Activated naive CD4-positive, alpha-beta T cell treated with anti-CD3 and anti-CD28 coated beads, Interleukin-2, amount 50 U/mL, for 16 hours (primary cell): ENCODE measurements around the gene LSM4.
A peak's percentile ranks its signal among the peaks of the same experiment; 100 is the strongest.

Experiments used
- DNase-seq: peaks from one replicate; pipeline ENCODE4 v3.0.0-alpha.2; 2020

Gene LSM4

GRCh38 chr19:18291590-18292461 lies 31.1 kb downstream of the LSM4 start:
- peak; percentile 57 for DNase-seq

DNA sequence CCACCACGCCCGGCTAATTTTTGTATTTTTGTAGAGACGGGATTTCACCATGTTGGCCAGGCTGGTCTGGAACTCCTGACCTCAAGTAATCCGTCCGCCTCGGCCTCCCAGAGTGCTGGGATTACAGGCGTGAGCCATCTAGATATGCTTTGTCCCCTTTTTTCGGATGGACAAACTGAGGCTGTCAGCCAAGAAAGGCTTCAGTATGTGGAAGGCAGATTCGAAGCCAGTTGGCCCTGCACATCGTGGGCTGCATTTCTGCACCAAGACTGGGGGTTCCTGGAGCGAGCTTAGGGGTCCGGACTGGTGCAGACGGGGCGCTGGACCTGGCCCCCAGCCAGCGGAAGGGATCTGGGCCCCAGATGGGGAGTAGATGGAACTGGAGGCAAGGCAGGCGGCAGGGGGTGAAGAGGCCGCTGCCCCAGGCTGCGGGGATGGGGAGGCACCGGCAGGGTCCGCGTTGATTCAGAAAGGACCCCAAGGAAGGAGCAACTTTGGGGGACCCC lies 31.8 kb downstream of the LSM4 start:
- no peak for DNase-seq

GRCh38 chr19:18290302-18291018 lies 32.4 kb downstream of the LSM4 start:
- DNase-seq = peak; percentile 70

GRCh38 chr19:18289471-18290301 lies 33.2 kb downstream of the LSM4 start:
- DNase-seq = no peak

DNA sequence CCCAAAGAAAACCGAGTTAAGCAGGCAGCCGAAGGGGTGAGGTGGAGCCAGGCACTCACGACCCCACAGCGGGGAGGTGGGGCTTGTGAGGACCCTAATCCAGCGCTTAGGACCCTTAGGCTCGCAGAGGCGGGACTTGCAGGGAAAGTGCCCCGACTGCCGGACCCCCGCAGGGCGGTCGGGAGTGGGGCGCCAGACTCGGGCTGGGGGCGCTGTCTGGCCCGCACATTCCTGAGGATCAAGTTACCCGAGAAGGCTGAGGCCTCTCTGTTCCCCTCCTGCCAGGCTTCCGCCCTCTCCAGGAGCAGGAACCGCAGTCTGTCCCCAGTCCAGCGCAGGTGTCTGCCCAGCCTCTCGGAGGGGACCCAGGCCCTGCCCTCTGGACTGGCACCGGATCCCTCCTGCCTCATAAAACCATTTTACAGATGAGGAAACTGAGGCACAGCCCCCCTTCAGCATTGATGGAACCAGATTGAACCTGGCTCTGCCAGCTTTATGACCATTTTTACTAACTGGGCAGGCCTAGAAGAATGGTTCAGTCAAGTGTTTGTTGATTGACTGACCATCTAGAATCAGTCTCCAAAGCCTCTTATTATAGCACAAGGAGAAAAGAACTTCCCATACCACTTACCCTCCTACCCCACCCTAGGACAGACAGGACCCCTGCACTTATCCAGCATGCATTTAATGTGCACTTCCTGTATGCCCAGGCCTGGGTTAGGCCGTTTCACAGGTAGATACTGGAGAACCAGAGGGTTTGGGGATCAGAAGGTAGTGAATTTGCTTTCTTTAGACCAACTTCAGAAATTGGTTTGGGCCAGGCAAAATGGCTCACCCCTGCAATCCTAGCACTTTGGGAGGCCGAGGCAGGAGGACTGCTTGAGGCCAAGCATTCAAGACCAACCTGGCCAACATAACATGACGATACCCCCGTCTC lies 34.8 kb downstream of the LSM4 start:
- DNase-seq = no peak

DNA sequence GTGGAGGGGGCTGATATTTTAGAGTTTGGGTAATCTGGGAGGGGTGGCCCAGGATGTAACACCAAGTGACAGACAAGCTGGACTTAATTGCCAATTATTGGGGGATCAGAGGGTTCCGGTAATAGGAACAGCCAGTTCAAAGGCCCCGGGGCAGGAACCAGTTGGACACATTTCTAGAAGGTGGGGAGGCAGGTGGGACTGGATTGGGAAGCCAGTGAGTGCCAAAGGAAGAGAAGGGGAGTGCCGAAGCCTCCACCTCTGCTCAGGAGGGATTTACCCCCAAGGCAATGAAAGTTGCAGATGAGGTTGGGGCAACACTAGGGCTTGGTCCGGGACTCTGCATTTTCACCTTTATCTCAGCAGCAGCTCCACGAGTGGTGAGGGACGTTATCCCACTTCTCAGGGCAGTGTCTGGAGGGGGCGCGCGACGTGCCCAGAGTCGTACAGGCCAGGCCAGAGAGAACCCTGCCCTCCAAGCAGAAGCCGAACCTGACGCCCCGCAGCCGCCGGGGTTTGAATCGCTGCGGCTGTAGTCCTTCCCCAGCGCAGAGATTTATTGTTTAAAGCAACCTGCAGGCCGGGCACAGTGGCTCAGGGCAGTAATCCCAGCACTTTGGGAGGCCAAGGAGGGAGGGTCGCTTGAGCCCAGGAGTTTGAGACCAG lies 35.8 kb downstream of the LSM4 start:
- DNase-seq = no peak

GRCh38 chr19:18284712-18285360 lies 38.0 kb downstream of the LSM4 start:
- DNase-seq = peak; percentile 50

DNA sequence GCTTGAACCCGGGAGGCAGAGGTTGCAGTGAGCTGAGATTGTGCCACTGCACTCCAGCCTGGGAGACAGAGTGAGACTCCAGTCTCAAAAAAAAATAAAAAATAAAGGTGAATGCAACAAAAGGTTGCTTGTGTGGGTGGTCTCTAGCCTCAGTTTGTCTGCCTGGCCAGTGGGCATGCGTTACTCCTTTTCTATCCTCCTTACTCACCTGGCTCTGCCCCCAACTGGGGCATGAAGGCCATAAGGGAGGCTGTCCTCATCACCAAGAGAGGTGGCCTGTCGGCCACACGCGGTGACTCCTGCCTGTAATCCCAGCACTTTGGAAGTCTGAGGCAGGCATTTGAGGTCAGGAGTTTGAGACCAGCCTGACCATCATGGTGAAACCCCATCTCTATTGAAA lies 39.5 kb downstream of the LSM4 start:
- DNase-seq = no peak

- no peak for DNase-seq
Measured at GRCh38 chr19:18282788-18283141, 40.1 kb downstream of the LSM4 start.

DNA sequence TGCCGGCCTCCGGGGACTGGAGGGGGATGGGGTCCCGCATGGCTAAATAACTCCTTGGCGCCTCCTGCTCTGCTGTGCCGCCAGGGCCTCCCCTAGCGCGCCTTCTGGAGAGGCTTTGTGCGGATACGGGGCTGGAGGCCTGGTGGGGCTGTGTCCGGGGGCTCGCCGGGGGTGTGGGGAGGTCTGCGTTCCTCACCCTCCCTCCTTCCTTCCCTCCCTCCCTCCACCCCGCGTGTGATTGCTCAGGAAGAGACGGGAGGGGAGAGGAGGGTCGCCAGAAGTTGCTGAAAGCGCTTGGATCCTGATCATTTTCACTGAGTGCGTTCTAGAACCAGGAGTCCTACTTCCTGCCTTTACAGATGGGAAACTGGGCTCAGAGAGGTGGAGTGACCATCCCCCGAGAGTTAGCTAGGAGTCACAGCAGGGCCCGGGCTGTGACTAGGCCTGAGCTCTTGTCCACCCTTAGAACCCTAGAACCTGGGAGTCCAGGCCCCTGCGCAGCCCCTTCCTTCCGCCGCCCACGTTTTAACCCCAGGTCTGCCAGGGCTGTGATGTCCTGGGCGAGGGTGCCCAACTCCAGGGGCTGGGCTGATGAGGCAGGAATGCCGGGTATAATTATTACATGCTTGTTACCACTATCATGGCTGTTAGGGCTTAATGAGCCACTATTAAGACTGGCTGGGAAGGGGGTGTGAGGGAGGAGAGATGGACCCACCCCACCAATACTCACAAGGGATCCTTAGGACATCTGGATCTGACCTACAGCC lies 40.7 kb downstream of the LSM4 start:
- peak; percentile 36 for DNase-seq

DNA sequence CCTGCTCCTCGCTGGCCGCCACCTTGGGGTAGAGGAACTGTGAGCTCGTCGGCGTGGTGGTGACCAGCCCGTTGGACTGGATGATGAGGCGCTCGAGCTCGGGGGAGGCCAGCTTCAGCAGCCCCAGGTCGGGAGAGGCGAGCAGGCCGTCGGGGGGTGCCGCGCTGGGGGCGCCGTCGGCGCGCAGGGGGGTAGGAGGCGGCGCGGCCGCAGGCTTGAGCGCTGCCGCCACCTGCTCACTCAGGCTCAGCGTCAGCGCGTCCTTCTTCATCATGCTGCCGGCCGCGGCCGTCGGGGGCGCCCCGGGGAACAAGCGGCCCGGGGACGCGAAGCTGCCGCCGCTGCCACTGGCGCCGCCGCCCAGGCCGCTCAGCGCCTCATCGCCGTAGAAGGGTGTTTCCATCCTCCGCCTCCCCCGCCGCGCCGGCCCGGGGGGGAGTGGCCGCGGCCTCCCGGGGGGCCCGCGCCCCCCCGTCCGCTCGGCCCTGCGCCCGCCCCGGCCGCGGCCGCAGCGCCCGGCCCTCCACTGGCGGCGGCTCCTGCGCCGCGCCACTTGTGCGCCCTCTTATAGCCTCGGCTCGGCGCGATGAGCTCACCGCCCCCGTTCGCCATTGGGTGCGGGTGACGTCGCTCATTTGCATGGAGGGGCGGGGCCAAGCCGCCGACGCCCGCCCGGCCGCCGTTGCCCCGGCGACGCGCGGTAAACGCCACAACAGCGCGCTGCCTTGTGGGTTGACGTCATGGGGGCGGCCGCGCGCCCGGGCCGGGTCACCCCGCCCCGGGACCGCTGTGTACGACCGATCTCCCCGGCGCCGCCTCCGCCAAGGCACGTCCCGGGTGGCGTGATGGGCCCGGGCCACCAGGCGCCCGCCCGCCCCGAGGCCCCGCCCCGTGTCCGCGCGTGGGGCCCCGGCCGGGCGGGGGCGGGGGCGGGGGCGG lies 41.5 kb downstream of the LSM4 start, which contains the start of gene JUND:
Gene JUND, minus strand, starts transcription at position 541 of the 939 bp plus-strand sequence. Its CDS starts 138 bp downstream, at position 403.
- DNase-seq = peak; percentile 96

DNA sequence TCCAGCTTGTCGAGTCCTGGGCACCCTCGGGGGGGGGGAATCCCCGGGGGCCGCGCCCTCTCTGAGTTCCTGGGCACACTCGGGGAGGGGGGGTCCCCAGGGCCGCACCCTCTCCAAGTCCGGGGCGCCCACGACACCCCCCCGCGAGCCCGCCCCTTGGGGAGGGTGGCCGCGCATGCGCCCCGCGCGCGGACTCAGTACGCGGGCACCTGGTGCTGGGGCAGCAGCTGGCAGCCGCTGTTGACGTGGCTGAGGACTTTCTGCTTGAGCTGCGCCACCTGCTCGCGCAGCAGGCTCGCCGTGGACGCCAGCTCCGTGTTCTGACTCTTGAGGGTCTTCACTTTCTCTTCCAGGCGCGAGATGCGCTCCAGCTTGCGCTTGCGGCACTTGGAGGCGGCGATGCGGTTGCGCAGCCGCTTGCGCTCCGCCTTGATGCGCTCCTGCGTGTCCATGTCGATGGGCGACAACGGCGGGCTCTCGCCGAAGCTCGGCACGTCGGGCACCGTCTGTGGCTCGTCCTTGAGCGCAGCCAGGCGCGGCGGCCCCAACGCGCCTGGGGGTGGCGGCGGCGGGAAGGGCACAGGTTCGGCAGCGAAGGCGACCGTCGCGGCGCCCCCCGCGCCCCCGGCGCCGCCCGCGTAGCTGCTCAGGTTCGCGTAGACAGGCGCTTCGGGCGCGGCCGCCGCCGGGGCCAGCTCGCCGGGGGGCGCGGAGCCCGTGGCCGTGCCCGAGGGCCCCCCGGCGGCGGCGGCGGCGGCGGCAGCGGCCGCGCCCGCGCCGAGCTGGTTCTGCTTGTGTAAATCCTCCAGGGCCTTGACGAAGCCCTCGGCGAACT lies 42.4 kb downstream of the LSM4 start:
- DNase-seq = peak; percentile 82

DNA sequence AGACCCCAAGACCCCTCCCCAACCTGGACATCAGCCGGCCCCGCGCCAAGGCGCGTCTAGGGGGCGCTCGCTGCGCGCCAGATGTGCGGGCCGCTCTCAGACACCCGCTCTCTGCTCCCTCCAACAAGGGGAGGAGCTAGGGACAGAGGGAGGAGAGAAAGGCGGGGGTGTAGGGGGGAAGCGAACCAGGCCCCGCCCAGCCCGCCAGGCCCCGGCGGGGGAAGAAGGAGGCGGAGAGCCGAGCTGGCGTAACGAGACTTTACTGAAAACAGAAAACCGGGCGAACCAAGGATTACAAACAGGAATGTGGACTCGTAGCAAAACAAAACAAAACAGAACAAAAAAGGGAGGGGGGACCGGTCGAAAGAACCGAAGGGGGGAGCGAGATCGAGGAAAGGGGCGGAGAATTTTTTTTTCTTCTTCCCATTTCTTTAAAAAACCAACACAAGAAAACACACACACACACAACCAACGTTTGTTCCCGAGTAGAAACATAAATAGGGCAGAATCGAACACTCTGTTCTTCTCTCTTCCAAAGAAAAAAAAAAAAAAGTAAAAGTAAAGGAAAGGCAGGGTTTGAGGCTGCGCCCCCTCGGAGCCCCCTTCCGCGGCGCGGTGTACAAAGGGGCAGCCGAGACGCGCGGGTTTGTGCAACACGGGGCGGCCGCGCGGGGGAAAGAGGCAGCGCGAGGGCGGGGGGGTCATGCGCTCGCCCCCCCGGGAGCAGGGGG lies 43.2 kb downstream of the LSM4 start:
- peak; percentile 93 for DNase-seq

DNA sequence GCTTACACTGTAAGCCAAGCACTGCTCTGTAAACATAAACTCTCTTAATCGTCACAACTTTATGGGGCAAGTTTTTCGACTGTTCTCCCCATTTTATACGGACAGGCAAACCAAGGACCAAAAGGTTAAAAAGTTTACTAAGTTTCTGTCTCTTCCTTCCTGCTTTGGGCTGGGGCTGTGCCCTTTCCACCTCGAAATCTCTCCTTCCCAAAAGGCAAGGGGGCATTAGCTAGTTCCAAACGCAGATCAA lies 43.7 kb downstream of the LSM4 start:
- no peak for DNase-seq

GRCh38 chr19:18278521-18279265 lies 44.2 kb downstream of the LSM4 start:
- DNase-seq = peak; percentile 64

DNA sequence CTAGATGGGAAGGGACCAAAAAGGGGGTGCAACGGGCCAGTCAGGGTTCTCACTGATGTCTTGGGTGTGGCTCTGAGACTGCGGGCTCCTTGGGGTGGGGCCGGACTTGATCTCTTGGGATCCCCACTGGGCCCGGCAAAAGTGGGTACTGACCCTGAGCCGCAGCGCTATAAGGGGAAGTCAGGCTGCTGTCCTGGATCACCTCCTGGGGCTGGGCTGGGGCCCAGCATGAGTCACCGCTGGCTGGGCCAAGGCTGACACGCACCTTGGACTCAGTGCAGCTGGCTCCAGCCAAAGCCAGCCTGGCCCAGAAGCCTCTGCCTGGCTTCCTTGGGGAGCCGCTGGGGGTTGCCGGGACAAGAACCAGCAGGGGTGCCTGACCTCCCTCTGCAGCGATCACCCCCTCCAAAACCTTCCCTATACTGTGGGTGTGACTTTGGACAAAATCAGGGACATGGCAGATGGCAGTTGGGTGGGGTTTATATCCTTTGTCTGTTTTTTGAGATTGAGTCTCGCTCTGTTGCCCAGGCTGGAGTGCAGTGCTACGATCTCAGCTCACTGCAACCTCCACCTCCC lies 48.0 kb downstream of the LSM4 start:
- no peak for DNase-seq
